Body of pancreas (tissue), 4 donors: ENCODE results near the gene ZNF614. TPM values are rescaled to one million over a fixed set of nuclear protein-coding genes. Genes with fewer than 3 reads are reported as not detected.

Experiments
- ATAC-seq: fragments of 150-250 bp; one replicate; pipeline ENCODE4 v1.9.1; 2016
- DNase-seq, 4 donors: peaks; one replicate each; pipeline ENCODE4 v3.0.0-alpha.2; 2019
- H3K27ac ChIP-seq, 4 donors: fragments of 200-600 bp; sonication (generic); 1 replicate in 3 of 4; 2 replicates in 1 of 4; pipeline versions ENCODE4 v1.5.1 to v1.6.1; 2016 to 2019; ENCODE audit warnings: mild to moderate bottlenecking in 1 of 4, mixed read lengths in 1 of 4, moderate library complexity in 1 of 4
- H3K27me3 ChIP-seq, 2 donors: fragments of 200-600 bp; sonication (generic); one replicate each; pipeline ENCODE4 v1.6.0; 2016; ENCODE audit warnings: mild to moderate bottlenecking in 1 of 2
- H3K36me3 ChIP-seq, 2 donors: fragments of 200-600 bp; sonication (generic); replicated peaks in 1 of 2; 2 replicates each; pipeline ENCODE4 v1.5.1; 2016; ENCODE audit warnings: low read depth in 2 of 2; ENCODE audit not compliant: insufficient read depth in 1 of 2
- H3K4me1 ChIP-seq: fragments of 200-600 bp; sonication (generic); one replicate; pipeline ENCODE4 v1.6.0; 2016
- H3K4me3 ChIP-seq, 2 donors: fragments of 200-600 bp; sonication (generic); 1 replicate in 1 of 2; 2 replicates in 1 of 2; pipeline ENCODE4 v1.5.1; 2016 to 2019
- H3K9me3 ChIP-seq, 3 donors: fragments of 200-600 bp; sonication (generic); 1 replicate in 2 of 3; 2 replicates in 1 of 3; pipeline ENCODE4 v1.5.1; 2016
- CTCF ChIP-seq, 7 experiments: fragments of 450-650 bp in 4 of 7; fragments of 200-600 bp in 3 of 7; sonication (generic) in 3 of 7; IDR thresholded peaks; one replicate each; pipeline ENCODE4 v1.5.1; 2016 to 2019; ENCODE audit warnings: antibody characterized with exemption in 7 of 7
- POLR2A ChIP-seq, 3 donors: fragments of 450-650 bp; IDR thresholded peaks; one replicate each; pipeline ENCODE4 v1.6.1; 2016; ENCODE audit warnings: antibody characterized with exemption in 3 of 3, mild to moderate bottlenecking in 2 of 3
- WGBS, 2 donors: methylation state at CpG; one replicate each; pipeline ENCODE4 v1.1.5; 2017; 5-methylcytosine and 5-hydroxymethylcytosine counted together
- intact Hi-C: fragments of 100-400 bp; cut with DNase I; formaldehyde crosslinking; loops from one replicate; pipeline ENCODE4 v1.15.1; 2023
- total RNA-seq, 2 donors: library from RNA; depleted of rRNA; stranded (reverse); fragments of >200 nt; gene quantifications; one replicate each; pipeline ENCODE4 v1.1.0, GENCODE V29; 2016

The ZNF614 gene
- total RNA-seq = 1 to 10 TPM; 1.3 to 1.6 TPM

GRCh38 chr19:52028027-52028779 lies at the start of gene ZNF614:
TSS of gene ZNF614 (minus strand) at chr19:52028379. CDS start at chr19:52025745, 2,634 bp downstream.
- Histone ChIP-seq H3K27ac (peak within 1 kb of the TSS; percentile 46 to 90 (median 80)), H3K4me1 (no peaks in the 10 kb centered on the region), H3K27me3 (no peaks in the 10 kb centered on the region), H3K4me3 (peak within 1 kb of the TSS; percentile 22 to 55), H3K36me3 (peaks cover 7 to 14% of the 10 kb centered on the region in 2 donors), H3K9me3 (peaks cover 0 to 57% (median 0%) of the 10 kb centered on the region in 3 donors)
- ATAC-seq (peak; percentile 96), DNase-seq (peak; percentile 69 to 87 (median 79))
- intact Hi-C loops = no loop called here
- 0 to 1% methylated on average over 22 to 53 of the region's 53 CpGs for WGBS, 2 donors
- peak in 2 of 3 donors; percentile 76 to 82 for TF ChIP-seq POLR2A (IDR thresholded peaks at IDR 0.05)
- no peak for TF ChIP-seq CTCF (IDR thresholded peaks at IDR 0.05)

- H3K4me1 ChIP-seq = no peaks in the 10 kb centered on the region
- no peak for TF ChIP-seq CTCF (IDR thresholded peaks at IDR 0.05)
- no peak for TF ChIP-seq POLR2A (IDR thresholded peaks at IDR 0.05)
- no peak overlapping the region for H3K4me3 ChIP-seq
- H3K9me3 ChIP-seq = peaks cover 0 to 75% (median 5%) of the 10 kb centered on the region in 3 donors
- intact Hi-C loops = no loop called here
- H3K27ac ChIP-seq = no peak overlapping the region
- 96 to 99% methylated on average over 5 of the region's 5 CpGs for WGBS, 2 donors
- H3K27me3 ChIP-seq = no peaks in the 10 kb centered on the region
- H3K36me3 ChIP-seq = peaks cover 43 to 55% of the 10 kb centered on the region in 2 donors
- DNase-seq = no peak
- no peak for ATAC-seq
These were observed 42.3 kb upstream of the ZNF614 start for GRCh38 chr19:52070496-52070895.

- Histone ChIP-seq H3K36me3 (peaks cover 36 to 50% of the 10 kb centered on the region in 2 donors), H3K4me3 (no peak overlapping the region), H3K4me1 (no peaks in the 10 kb centered on the region), H3K9me3 (peaks cover 0 to 75% (median 7%) of the 10 kb centered on the region in 3 donors), H3K27ac (no peak overlapping the region), H3K27me3 (no peaks in the 10 kb centered on the region)
- intact Hi-C loops = no loop called here
- 59 to 79% methylated on average over 2 of the region's 2 CpGs for WGBS, 2 donors
- no peak for DNase-seq
- TF ChIP-seq POLR2A (IDR thresholded peaks at IDR 0.05) (no peak), CTCF (IDR thresholded peaks at IDR 0.05) (no peak)
- ATAC-seq = no peak
These were observed 41.5 kb upstream of the ZNF614 start for GRCh38 chr19:52069653-52070052.

- intact Hi-C loops = no loop called here
- peaks cover 0 to 87% (median 5%) of the 10 kb centered on the region in 3 donors for H3K9me3 ChIP-seq
- TF ChIP-seq CTCF (IDR thresholded peaks at IDR 0.05) = no peak
- no peak for TF ChIP-seq POLR2A (IDR thresholded peaks at IDR 0.05)
- no peaks in the 10 kb centered on the region for H3K4me1 ChIP-seq
- H3K36me3 ChIP-seq = peaks cover 36 to 43% of the 10 kb centered on the region in 2 donors
- no peak overlapping the region for H3K4me3 ChIP-seq
- WGBS, 2 donors = 94 to 97% methylated on average over 6 of the region's 6 CpGs
- DNase-seq = no peak
- H3K27me3 ChIP-seq = no peaks in the 10 kb centered on the region
- H3K27ac ChIP-seq = no peak overlapping the region
- no peak for ATAC-seq
These were observed 38.2 kb upstream of the ZNF614 start for GRCh38 chr19:52066258-52066863.
